K562 (cell line): ENCODE results near the gene ANO2. TPM values are rescaled to one million over a fixed set of nuclear protein-coding genes. Genes with fewer than 3 reads are reported as not detected.

Source experiments
- ATAC-seq: fragments of 200-7000 bp; cut with Tn5 transposase; 3 replicates; pipeline ENCODE4 v1.9.1; 2020; ENCODE audit warnings: moderate library complexity
- BruUV-seq: library from RNA; stranded (reverse); fragments of 400-500 nt; replicated peaks from 2 replicates; lab custom pipeline; 2021; lab: Mats Ljungman, UMichigan
- CTCF ChIA-PET: fragments of 300-600 bp; formaldehyde crosslinking; extraction: SDS; loops from one replicate; lab custom pipeline; 2021; ENCODE audit warnings: low intra/inter-chr PET ratio; lab: Yijun Ruan, JAX
- POLR2A ChIA-PET: fragments of 300-600, 350-650 bp; sonication (Branson Sonifier 250); formaldehyde crosslinking; extraction: SDS; loops from one replicate; lab custom pipeline; 2021; ENCODE audit warnings: antibody characterized with exemption, inconsistent platforms; lab: Yijun Ruan, JAX
- DNase-seq, 4 experiments: peaks; one replicate each; pipeline versions ENCODE4 v3.0.0 to v3.0.0-alpha.2; 2011 to 2018; ENCODE audit warnings: low spot score in 3 of 4, mixed read lengths in 3 of 4; ENCODE audit errors: extremely low read depth in 1 of 4
- FAIRE-seq: peaks from 2 replicates; lab custom pipeline; 2011; peaks lifted over from hg19 to GRCh38; lab: Jason Lieb, UNC
- H2AFZ ChIP-seq: 2 replicates; pipeline ENCODE4 v1.6.0; 2011; ENCODE audit warnings: low read depth, low read length, control low read depth, inconsistent platforms
- H3K27ac ChIP-seq: fragments of 200-600 bp; 3 replicates; pipeline ENCODE4 v1.8.0; 2011; ENCODE audit warnings: low read depth, mild to moderate bottlenecking, control low read depth, inconsistent platforms, low read length, moderate library complexity, mixed read lengths; ENCODE audit errors: extremely low read depth
- H3K27me3 ChIP-seq, 2 experiments: fragments of 300-600 bp in 1 of 2; 2 replicates in 1 of 2; 3 replicates in 1 of 2; pipeline versions ENCODE4 v1.6.0 to v1.8.0; 2011; ENCODE audit warnings: inconsistent platforms in 2 of 2, low read length in 2 of 2, mild to moderate bottlenecking in 1 of 2, mixed read lengths in 1 of 2, moderate library complexity in 1 of 2; ENCODE audit not compliant: control insufficient read depth in 2 of 2, insufficient read depth in 2 of 2
- H3K36me3 ChIP-seq: fragments of 300-600 bp; 3 replicates; pipeline ENCODE4 v1.8.0; 2011; ENCODE audit warnings: mild to moderate bottlenecking, low read length, inconsistent platforms; ENCODE audit not compliant: control insufficient read depth, insufficient read depth
- H3K4me1 ChIP-seq, 2 experiments: fragments of 200-600 bp in 1 of 2; replicated peaks in 1 of 2; 2 replicates in 1 of 2; 3 replicates in 1 of 2; pipeline versions ENCODE4 v1.5.1 to v1.8.0; 2011; ENCODE audit warnings: inconsistent platforms in 2 of 2, low read length in 2 of 2, mild to moderate bottlenecking in 1 of 2, mixed read lengths in 1 of 2, moderate library complexity in 1 of 2; ENCODE audit not compliant: control insufficient read depth in 2 of 2, insufficient read depth in 2 of 2
- H3K4me2 ChIP-seq: 2 replicates; pipeline ENCODE4 v1.6.1; 2011; ENCODE audit warnings: low read length, control low read depth, inconsistent platforms, mixed read lengths; ENCODE audit not compliant: insufficient read depth
- H3K4me3 ChIP-seq: fragments of 200-600 bp; sonication (generic), shearing (Covaris generic); 2 replicates; pipeline ENCODE4 v1.5.1; 2016; ENCODE audit warnings: control low read depth, inconsistent platforms
- H3K79me2 ChIP-seq: fragments of 200-600 bp; 3 replicates; pipeline ENCODE4 v1.8.0; 2011; ENCODE audit warnings: low read length, inconsistent platforms; ENCODE audit not compliant: control insufficient read depth, insufficient read depth
- H3K9ac ChIP-seq, 2 experiments: 2 replicates each; pipeline versions ENCODE4 v1.6.0 to v1.6.1; 2011; ENCODE audit warnings: low read depth in 2 of 2, low read length in 2 of 2, control low read depth in 1 of 2, inconsistent platforms in 1 of 2, mild to moderate bottlenecking in 1 of 2, mixed read lengths in 1 of 2; ENCODE audit not compliant: insufficient read depth in 1 of 2
- H3K9me1 ChIP-seq: one replicate; pipeline ENCODE4 v1.6.0; 2011; ENCODE audit warnings: inconsistent platforms, mild to moderate bottlenecking, low read length, moderate library complexity; ENCODE audit not compliant: control insufficient read depth, insufficient read depth
- H3K9me3 ChIP-seq: replicated peaks from 2 replicates; pipeline ENCODE4 v1.5.1; 2011; ENCODE audit warnings: low read depth, low read length, inconsistent platforms; ENCODE audit not compliant: control insufficient read depth, insufficient read depth
- H4K20me1 ChIP-seq: replicated peaks from 2 replicates; pipeline ENCODE4 v1.6.1; 2011; ENCODE audit warnings: low read length, inconsistent platforms, mixed read lengths; ENCODE audit not compliant: control insufficient read depth, insufficient read depth
- BRD4 ChIP-seq: fragments of 200-600 bp; sonication (generic); IDR thresholded peaks from 2 replicates; pipeline ENCODE4 v1.6.1; 2017; ENCODE audit warnings: inconsistent platforms
- CBX5 ChIP-seq: IDR thresholded peaks from 2 replicates; pipeline ENCODE4 v1.6.1; 2014; ENCODE audit warnings: low read depth, borderline replicate concordance
- FOXA3 ChIP-seq, 2 experiments: fragments of 450-650 bp in 1 of 2; sonication (generic) in 1 of 2; formaldehyde crosslinking; IDR thresholded peaks in 1 of 2; conservative IDR thresholded peaks in 1 of 2; 2 replicates each; pipeline versions ENCODE4 v1.4.0 to v1.8.0; 2020 to 2022; ENCODE audit warnings: mild to moderate bottlenecking in 2 of 2, missing genetic modification reagents in 1 of 2
- MTF1 ChIP-seq: fragments of 250-450 bp; sonication (Bioruptor Pico); IDR thresholded peaks from 2 replicates; pipeline ENCODE4 v1.9.0; 2021; ENCODE audit warnings: moderate library complexity, mild to moderate bottlenecking, inconsistent platforms, borderline replicate concordance
- NONO ChIP-seq, 2 experiments: fragments of 200-400 bp in 1 of 2; fragments of 450-650 bp in 1 of 2; formaldehyde crosslinking in 1 of 2; IDR thresholded peaks; 2 replicates each; pipeline ENCODE4 v1.6.1; 2017; ENCODE audit warnings: low read depth in 2 of 2, mild to moderate bottlenecking in 2 of 2, moderate library complexity in 2 of 2, low read length in 1 of 2
- SNRNP70 ChIP-seq: fragments of 200-400 bp; formaldehyde crosslinking; optimal IDR thresholded peaks from 2 replicates; pipeline ENCODE3; 2017; ENCODE audit warnings: low read depth, low read length
- SREBF2 ChIP-seq: sonication (generic); formaldehyde crosslinking; IDR thresholded peaks from 2 replicates; pipeline ENCODE4 v1.4.0; 2020; ENCODE audit warnings: mild to moderate bottlenecking, missing genetic modification reagents
- ZNF232 ChIP-seq: sonication (generic); formaldehyde crosslinking; IDR thresholded peaks from 2 replicates; pipeline ENCODE4 v1.8.0; 2022; ENCODE audit warnings: mild to moderate bottlenecking, missing genetic modification reagents
- WGBS: fragments of 100-300 bp; shearing (Covaris generic); methylation state at CpG from one replicate; pipeline ENCODE4 v1.1.6; 2016; ENCODE audit warnings: low coverage, mixed read lengths; ENCODE audit not compliant: insufficient coverage; ENCODE audit errors: missing lambda C conversion rate; 5-methylcytosine and 5-hydroxymethylcytosine counted together
- in situ Hi-C: fragments of 300-500 bp; cut with MboI; formaldehyde crosslinking; loops from 4 replicates; pipeline ENCODE4 v1.15.0; 2018; ENCODE audit warnings: inconsistent platforms, mixed read lengths
- intact Hi-C: fragments of 100-400 bp; cut with micrococcal nuclease; formaldehyde crosslinking; loops from 2 replicates; pipeline ENCODE4 v1.14.2; 2022
- polyA plus RNA-seq, 8 experiments: library from polyadenylated mRNA; depleted of rRNA in 4 of 8; stranded (reverse) in 5 of 8; unstranded in 3 of 8; fragments of >200 nt; fragmentation: Nextera tagmentation in 2 of 8; fragmentation: Illumina TruSeq in 1 of 8; extraction: Ambion mirVana in 2 of 8; extraction: Trizol in 1 of 8; gene quantifications; 2 replicates each; pipeline versions ENCODE4 v1.2.1 to v1.2.3, GENCODE V29; 2011 to 2014; ENCODE audit warnings: inconsistent platforms in 1 of 8, missing spikeins in 1 of 8
- total RNA-seq, 7 experiments: library from RNA; depleted of rRNA in 6 of 7; stranded (reverse); fragments of >200 nt in 6 of 7; fragmentation: Illumina TruSeq in 2 of 7; extraction: Trizol in 2 of 7; gene quantifications; 2 replicates each; pipeline versions ENCODE4 v1.2.1 to v1.2.3, GENCODE V29; 2011 to 2021; ENCODE audit warnings: low replicate concordance in 1 of 7
- TF ChIP-seq, protein P1 (sequence below): sonication (generic); IDR thresholded peaks from 2 replicates; pipeline ENCODE4 v1.6.1; 2016
- TF ChIP-seq, protein P2 (sequence below): sonication (generic); formaldehyde crosslinking; IDR thresholded peaks from 2 replicates; pipeline ENCODE4 v1.8.1; 2023; ENCODE audit warnings: mild to moderate bottlenecking, missing genetic modification reagents
- TF ChIP-seq, protein P3 (sequence below): fragments of 450-650 bp; formaldehyde crosslinking; conservative IDR thresholded peaks from 2 replicates; pipeline ENCODE4 v1.4.0; 2022; ENCODE audit warnings: mild to moderate bottlenecking, missing genetic modification characterization

Gene ANO2
- total and polyA plus RNA-seq, 9 of the 15 experiments (the other 6 are each of a cell fraction or from before 2014, with no cell fraction given), result 0.64 TPM; not detected in 8

DNA sequence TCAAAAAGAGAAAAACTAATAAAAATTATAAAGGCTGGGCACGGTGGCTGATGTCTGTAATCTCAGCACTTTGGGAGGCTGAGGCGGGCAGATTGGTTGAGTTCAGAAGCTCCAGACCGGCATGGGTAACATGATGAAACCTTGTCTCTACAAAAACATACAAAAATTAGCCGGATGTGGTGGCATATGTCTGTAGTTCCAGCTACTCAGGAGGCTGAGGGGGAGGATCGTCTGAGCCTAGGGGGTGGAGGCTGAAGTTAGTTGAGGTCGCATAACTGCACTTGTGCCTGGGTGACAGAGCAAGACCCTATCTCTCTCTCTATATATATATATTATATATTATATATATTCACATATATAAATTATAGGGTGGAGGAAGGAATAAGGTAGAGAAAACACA lies 32.5 kb upstream of the ANO2 start:
- Histone ChIP-seq H4K20me1 (no peaks in the 10 kb centered on the region), H2AFZ (no peak overlapping the region), H3K27me3 (peaks cover 0 to 24% of the 10 kb centered on the region in 2 experiments; a peak in 2 of 5 replicates), H3K4me2 (no peak overlapping the region), H3K4me3 (no peak overlapping the region), H3K4me1 (no peaks in the 10 kb centered on the region), H3K9me1 (no peaks in the 10 kb centered on the region), H3K9ac (no peak overlapping the region), H3K9me3 (no peaks in the 10 kb centered on the region), H3K79me2 (no peaks in the 10 kb centered on the region), H3K27ac (no peak overlapping the region), H3K36me3 (no peaks in the 10 kb centered on the region)
- 2% methylated on average over 6 of the region's 6 CpGs for WGBS
- DNase-seq, result no peak
- ChIA-PET CTCF (no interaction called here), POLR2A (no interaction called here)
- ATAC-seq, result no peak
- intact Hi-C loops (no loop called here), in situ Hi-C loops (no loop called here)
- BruUV-seq, result no TSS peak
- FAIRE-seq, result no peak
- TF ChIP-seq SNRNP70 (no peak), ZNF232 (CRISPR knock-in tag) (no peak), SREBF2 (CRISPR knock-in tag) (no peak), CBX5 (no peak), NONO (IDR thresholded peaks at IDR 0.05; ENCODE audit: low read depth in 2 of 2, low read length in 1 of 2) (no peak), FOXA3 (CRISPR knock-in tag; conservative IDR thresholded peaks at IDR 0.05 in 1 of 2, IDR thresholded peaks at IDR 0.05 in 1 of 2) (no peak), BRD4 (no peak), MTF1 (CRISPR knock-in tag) (no peak)
- TF ChIP-seq, protein P1, sequence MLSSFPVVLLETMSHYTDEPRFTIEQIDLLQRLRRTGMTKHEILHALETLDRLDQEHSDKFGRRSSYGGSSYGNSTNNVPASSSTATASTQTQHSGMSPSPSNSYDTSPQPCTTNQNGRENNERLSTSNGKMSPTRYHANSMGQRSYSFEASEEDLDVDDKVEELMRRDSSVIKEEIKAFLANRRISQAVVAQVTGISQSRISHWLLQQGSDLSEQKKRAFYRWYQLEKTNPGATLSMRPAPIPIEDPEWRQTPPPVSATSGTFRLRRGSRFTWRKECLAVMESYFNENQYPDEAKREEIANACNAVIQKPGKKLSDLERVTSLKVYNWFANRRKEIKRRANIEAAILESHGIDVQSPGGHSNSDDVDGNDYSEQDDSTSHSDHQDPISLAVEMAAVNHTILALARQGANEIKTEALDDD, result no peak
- TF ChIP-seq, protein P2, sequence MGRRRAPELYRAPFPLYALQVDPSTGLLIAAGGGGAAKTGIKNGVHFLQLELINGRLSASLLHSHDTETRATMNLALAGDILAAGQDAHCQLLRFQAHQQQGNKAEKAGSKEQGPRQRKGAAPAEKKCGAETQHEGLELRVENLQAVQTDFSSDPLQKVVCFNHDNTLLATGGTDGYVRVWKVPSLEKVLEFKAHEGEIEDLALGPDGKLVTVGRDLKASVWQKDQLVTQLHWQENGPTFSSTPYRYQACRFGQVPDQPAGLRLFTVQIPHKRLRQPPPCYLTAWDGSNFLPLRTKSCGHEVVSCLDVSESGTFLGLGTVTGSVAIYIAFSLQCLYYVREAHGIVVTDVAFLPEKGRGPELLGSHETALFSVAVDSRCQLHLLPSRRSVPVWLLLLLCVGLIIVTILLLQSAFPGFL (CRISPR knock-in tag), result no peak
- TF ChIP-seq, protein P3, sequence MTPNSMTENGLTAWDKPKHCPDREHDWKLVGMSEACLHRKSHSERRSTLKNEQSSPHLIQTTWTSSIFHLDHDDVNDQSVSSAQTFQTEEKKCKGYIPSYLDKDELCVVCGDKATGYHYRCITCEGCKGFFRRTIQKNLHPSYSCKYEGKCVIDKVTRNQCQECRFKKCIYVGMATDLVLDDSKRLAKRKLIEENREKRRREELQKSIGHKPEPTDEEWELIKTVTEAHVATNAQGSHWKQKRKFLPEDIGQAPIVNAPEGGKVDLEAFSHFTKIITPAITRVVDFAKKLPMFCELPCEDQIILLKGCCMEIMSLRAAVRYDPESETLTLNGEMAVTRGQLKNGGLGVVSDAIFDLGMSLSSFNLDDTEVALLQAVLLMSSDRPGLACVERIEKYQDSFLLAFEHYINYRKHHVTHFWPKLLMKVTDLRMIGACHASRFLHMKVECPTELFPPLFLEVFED (CRISPR knock-in tag), result no peak
